NCI-H2081 treated with DMSO at 0.1 percent for 48 hours (cell line): ENCODE results near the gene ABCC9.

ENCODE experiments used
- DNase-seq: peaks from one replicate; lab custom pipeline; 2025; lab: John Stamatoyannopoulos, UW

ABCC9 gene

GRCh38 chr12:21877293-21877982 lies 63.8 kb downstream of the ABCC9 start:
- DNase-seq = no peak

DNA sequence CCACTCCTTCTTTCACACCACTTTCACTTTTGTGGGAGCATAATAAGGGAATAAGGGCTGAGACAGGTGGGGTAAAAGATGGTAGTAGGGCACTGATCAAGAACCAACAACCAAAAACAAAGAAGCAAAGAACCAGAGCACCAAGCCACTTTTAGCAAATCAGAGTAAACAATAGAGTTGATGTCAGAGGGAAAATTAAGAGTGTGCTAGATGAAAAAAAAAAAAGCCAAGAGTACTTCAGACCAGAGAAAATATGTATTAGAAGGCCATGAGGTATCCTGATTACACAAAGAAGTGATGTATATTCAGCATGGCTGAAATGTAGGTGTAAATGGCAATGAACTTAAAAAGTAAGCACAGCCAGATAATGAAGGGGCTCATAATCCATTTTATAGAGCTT lies 75.4 kb downstream of the ABCC9 start:
- no peak for DNase-seq

GRCh38 chr12:21860534-21860933 lies 80.7 kb downstream of the ABCC9 start:
- no peak for DNase-seq

- DNase-seq = no peak
Observed at GRCh38 chr12:21860128-21860527, 81.1 kb downstream of the ABCC9 start.

DNA sequence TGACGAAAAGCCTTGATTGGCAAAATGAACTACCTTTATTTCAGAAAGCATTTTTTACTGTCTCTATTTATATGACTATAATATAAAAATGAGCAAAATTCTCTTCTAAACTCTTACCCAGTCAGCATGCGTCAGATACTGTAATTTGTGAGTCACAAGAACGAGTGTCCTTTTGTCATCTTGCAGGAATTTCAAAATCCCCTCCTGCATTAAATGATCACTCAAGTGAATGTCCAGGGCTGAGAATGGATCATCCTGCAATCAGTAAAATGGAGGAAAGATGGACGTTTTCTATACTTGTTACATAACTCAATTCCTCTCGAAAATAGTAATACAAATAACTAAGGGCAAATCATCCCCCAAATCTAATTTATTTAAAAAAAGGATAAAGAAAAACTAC lies 89.0 kb downstream of the ABCC9 start:
- DNase-seq = no peak

DNA sequence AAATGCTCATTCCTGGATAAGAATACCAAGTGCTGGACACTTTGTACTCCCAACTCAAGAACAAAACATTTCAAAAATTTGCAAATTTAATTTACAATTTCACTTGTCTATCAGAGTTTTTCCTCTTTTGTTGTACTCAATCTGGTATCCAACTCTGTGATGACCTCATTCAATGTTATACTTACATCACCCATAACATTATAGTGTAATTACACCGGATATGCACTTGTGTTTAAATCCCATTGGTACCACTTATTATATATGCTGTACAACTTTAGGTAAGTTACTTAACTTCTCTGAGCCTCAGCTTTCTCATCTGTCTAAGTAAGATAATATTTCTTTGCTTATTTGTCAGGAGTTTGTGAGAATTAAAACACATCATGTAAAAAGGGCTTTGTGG lies 90.1 kb downstream of the ABCC9 start:
- DNase-seq = no peak

GRCh38 chr12:21850419-21850818 lies 90.8 kb downstream of the ABCC9 start:
- no peak for DNase-seq

DNA sequence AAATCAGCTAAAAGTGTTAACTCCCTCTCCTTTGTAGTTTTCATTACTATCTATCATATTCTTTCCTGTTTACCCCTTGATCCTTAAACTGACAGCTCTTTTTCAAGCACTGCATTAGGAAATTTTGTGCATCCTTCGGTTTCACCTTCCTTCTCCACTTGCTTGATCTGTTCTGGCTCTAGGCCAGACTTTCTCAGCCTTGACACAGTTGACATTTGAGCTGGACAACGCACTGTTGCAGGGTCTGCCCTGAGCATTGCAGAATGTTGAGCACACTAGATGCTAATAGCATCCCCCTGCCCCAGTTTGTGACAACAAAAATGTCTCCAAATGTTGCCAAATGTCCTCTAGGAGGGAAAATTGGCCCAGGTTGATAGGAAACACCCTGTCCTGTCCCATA lies 91.3 kb downstream of the ABCC9 start:
- DNase-seq = no peak

DNA sequence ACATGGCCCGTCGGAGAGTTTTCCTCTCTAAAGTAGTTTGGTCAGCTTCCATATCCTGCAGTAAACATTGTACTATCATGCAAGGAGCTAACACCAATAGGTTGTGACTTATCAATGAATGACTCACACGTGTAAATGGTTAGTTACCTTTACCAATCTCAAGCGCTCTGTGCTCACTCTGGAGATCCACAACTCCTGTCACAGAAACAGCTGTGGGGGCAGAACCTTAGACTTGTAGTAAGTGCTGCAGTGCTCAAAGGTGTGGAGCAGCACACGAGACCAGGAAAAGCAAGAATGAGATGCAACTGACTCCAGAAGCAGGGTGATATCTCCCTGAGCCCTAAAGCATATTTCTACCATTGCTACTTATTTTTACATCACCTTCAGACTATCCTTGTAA lies 93.0 kb downstream of the ABCC9 start:
- no peak for DNase-seq

GRCh38 chr12:21843795-21844194 lies 97.4 kb downstream of the ABCC9 start:
- no peak for DNase-seq

DNA sequence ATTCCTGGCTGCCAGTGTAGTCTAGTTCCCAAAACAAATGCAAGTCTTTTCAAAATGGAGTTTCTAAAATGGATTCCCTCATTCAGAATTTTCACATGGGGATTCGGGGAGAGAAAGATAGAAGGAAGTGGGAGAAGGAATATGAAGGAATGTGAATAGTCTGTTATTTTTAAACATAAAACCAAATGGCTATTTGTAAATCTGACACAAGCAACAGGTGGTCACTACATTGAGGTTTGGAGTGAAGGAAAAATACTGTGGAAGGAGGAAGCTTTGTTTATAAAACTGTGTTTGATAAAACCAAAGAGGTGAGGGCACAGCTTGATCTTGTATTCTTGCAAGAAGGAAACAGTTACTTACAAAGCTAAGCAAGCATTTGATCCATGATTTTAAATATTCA lies 101.5 kb downstream of the ABCC9 start:
- DNase-seq = no peak

DNA sequence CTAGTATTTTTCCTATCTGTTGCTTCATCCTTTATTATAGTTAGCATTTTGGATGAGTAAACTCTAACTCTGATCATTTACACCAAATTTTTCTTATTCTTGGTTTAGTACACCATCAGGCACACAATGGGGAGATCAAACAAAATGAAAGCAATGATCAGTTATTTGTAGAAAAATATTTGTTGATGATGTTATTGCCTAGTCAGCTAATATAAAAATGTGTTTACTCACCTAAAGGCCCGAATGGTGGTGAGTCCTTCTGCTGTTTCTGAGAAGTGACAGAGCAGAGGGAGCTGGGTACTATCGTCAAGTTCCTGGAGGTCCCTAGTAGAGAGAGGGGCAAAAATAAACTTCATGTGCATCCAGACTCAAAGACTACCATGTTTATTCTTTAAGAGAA lies 103.4 kb downstream of the ABCC9 start:
- DNase-seq = no peak

- no peak for DNase-seq
Observed at GRCh38 chr12:21831791-21832344, 109.4 kb downstream of the ABCC9 start.

DNA sequence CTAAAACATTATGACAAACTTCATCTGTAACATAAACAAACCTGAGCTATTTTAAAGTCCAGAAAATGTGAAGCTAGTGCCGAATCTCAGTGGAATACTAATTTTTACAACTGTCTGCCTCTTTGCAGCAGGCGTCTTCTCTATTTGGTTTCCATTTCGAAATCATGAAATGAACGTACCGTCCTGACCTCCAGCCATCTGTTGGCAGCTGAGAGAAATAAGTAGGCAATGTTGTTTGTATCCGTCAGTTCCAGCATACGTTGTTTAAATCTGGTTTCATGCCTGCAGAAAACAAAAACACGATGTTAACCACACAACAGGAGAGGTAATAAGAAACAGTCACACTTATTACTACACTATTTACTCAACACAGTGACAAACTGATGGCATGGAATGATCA lies 112.4 kb downstream of the ABCC9 start:
- no peak for DNase-seq

- DNase-seq = no peak
Observed at GRCh38 chr12:21828136-21828775, 113.0 kb downstream of the ABCC9 start.

- no peak for DNase-seq
Observed at GRCh38 chr12:21827083-21827482, 114.1 kb downstream of the ABCC9 start.

GRCh38 chr12:21826618-21826910 lies 114.7 kb downstream of the ABCC9 start:
- no peak for DNase-seq

- no peak for DNase-seq
Observed at GRCh38 chr12:21825886-21826617, 115.2 kb downstream of the ABCC9 start.

GRCh38 chr12:21823581-21823980 lies 117.6 kb downstream of the ABCC9 start:
- DNase-seq = no peak

- no peak for DNase-seq
Observed at GRCh38 chr12:21819678-21820077, 121.5 kb downstream of the ABCC9 start.

GRCh38 chr12:21819236-21819635 lies 122.0 kb downstream of the ABCC9 start:
- DNase-seq = no peak

GRCh38 chr12:21818627-21819026 lies 122.6 kb downstream of the ABCC9 start:
- no peak for DNase-seq
